GM23338 (cell line): ENCODE measurements around the gene CUBN.

Source experiments
- ETS1 ChIP-seq: IDR thresholded peaks from 2 replicates; pipeline ENCODE4 v1.6.1; 2016; ENCODE audit warnings: antibody characterized with exemption
- TF ChIP-seq, protein P1 (sequence below), 2 experiments: fragments of 200-600 bp in 1 of 2; sonication (generic) in 1 of 2; conservative IDR thresholded peaks; 2 replicates each; pipeline versions ENCODE4 v1.5.1 to v1.6.1; 2016 to 2017; ENCODE audit warnings: antibody characterized with exemption in 2 of 2, low read depth in 2 of 2, mild to moderate bottlenecking in 2 of 2, moderate library complexity in 1 of 2
- TF ChIP-seq, protein P2 (sequence below): IDR thresholded peaks from one replicate; pipeline ENCODE4 v1.6.1; 2018; ENCODE audit warnings: antibody characterized with exemption; ENCODE audit not compliant: unreplicated experiment

- TF ChIP-seq ETS1: no peak
- TF ChIP-seq, protein P1, sequence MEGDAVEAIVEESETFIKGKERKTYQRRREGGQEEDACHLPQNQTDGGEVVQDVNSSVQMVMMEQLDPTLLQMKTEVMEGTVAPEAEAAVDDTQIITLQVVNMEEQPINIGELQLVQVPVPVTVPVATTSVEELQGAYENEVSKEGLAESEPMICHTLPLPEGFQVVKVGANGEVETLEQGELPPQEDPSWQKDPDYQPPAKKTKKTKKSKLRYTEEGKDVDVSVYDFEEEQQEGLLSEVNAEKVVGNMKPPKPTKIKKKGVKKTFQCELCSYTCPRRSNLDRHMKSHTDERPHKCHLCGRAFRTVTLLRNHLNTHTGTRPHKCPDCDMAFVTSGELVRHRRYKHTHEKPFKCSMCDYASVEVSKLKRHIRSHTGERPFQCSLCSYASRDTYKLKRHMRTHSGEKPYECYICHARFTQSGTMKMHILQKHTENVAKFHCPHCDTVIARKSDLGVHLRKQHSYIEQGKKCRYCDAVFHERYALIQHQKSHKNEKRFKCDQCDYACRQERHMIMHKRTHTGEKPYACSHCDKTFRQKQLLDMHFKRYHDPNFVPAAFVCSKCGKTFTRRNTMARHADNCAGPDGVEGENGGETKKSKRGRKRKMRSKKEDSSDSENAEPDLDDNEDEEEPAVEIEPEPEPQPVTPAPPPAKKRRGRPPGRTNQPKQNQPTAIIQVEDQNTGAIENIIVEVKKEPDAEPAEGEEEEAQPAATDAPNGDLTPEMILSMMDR (conservative IDR thresholded peaks at IDR 0.05; ENCODE audit: low read depth in 2 of 2): no peak
- TF ChIP-seq, protein P2, sequence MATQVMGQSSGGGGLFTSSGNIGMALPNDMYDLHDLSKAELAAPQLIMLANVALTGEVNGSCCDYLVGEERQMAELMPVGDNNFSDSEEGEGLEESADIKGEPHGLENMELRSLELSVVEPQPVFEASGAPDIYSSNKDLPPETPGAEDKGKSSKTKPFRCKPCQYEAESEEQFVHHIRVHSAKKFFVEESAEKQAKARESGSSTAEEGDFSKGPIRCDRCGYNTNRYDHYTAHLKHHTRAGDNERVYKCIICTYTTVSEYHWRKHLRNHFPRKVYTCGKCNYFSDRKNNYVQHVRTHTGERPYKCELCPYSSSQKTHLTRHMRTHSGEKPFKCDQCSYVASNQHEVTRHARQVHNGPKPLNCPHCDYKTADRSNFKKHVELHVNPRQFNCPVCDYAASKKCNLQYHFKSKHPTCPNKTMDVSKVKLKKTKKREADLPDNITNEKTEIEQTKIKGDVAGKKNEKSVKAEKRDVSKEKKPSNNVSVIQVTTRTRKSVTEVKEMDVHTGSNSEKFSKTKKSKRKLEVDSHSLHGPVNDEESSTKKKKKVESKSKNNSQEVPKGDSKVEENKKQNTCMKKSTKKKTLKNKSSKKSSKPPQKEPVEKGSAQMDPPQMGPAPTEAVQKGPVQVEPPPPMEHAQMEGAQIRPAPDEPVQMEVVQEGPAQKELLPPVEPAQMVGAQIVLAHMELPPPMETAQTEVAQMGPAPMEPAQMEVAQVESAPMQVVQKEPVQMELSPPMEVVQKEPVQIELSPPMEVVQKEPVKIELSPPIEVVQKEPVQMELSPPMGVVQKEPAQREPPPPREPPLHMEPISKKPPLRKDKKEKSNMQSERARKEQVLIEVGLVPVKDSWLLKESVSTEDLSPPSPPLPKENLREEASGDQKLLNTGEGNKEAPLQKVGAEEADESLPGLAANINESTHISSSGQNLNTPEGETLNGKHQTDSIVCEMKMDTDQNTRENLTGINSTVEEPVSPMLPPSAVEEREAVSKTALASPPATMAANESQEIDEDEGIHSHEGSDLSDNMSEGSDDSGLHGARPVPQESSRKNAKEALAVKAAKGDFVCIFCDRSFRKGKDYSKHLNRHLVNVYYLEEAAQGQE: no peak
Observed at GRCh38 chr10:16909961-16910792, 219.4 kb downstream of the CUBN start.
